EH (cell line): ENCODE data around the gene KRT84.

ENCODE experiments used
- DNase-seq: peaks from one replicate; pipeline ENCODE4 v3.0.0-alpha.2; 2015; ENCODE audit warnings: low read depth

KRT84 gene

GRCh38 chr12:52382854-52383253 lies 2.6 kb downstream of the KRT84 start:
- DNase-seq = no peak

DNA sequence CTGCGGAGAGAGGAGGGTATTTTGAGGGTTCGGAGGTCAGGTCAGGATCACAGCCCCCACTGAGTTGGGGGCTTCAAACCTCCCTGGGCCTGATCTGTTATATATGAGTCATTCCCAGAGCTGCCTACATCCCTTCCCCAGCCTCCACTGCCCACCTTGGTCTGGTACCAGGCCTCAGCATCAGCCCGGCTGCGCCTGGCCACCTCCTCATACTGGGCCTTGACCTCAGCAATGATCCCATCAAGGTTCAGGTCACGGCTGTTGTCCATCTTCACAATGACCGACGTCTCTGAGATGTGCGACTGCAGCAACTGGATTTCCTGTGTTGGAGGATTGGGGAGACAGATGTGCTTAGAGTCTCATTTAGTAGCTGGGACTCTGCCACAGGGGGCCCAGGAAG lies 4.2 kb downstream of the KRT84 start:
- DNase-seq = no peak

GRCh38 chr12:52380271-52380694 lies 5.2 kb downstream of the KRT84 start:
- peak; percentile 52 for DNase-seq

DNA sequence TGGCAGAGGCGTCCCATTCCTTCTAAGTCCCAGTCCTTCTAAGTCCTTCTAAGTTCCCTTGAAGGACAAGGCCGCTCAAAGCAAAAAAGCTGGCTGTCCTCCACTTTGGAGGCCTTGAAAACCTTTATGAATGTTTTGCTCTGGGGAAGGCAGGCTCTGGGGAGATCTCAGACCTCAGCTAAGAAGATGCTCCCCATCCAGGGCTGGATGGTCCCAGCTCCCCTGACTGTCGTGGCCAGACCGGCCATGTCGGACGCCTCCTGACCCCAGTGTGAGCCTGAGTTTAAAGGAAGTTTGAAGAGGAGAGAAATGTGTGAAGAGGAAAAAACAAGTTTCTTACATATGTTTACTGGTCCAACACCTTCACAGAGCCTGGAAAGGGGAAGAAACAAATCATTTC lies 5.9 kb downstream of the KRT84 start:
- no peak for DNase-seq

DNA sequence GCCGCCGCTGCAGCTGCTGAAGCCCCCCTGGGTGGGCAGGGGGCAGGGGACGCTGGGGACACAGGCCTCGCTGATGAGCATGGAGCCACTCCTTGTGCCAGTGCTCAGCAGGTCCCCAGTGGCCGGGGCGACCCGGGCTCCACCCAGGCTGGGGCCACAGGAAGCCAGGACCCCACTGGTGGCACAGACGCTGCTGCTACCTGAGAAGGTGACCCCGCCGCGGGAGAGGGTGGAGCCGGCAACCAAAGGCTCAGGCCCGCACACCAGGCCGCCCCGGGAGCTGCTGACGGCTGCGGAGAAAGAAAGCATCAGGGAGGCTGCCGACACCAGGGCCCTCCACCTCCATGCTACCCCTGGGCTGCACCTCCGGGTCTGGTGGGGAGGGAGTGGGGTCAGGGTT lies 7.4 kb downstream of the KRT84 start:
- no peak for DNase-seq

GRCh38 chr12:52377266-52377665 lies 8.2 kb downstream of the KRT84 start:
- DNase-seq = no peak

- peak; percentile 85 for DNase-seq
These were observed 13.0 kb downstream of the KRT84 start for GRCh38 chr12:52372216-52373154.

- no peak for DNase-seq
These were observed 13.7 kb downstream of the KRT84 start for GRCh38 chr12:52371716-52372115.

- peak; percentile 59 for DNase-seq
These were observed 14.4 kb downstream of the KRT84 start for GRCh38 chr12:52370926-52371608.

DNA sequence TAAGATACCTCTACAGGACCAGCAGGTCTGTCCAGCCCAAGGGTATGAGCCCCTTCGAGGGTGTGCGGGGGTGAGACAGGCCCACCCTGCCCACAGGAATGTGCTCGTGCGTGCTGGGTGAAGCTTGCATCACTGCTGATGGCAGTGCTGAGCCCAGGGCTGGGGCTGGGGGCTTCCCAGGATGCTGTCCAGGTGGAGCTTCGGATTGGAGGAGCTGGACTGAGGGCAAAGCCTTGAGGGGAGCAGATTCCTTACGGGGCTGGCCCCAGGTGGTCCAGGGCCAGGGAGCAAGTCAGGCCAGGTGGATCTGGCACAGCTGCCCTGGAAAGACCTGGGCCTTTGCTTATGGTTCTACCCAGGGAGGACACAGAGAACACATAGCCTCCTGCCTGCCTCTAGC lies 15.6 kb downstream of the KRT84 start:
- no peak for DNase-seq

DNA sequence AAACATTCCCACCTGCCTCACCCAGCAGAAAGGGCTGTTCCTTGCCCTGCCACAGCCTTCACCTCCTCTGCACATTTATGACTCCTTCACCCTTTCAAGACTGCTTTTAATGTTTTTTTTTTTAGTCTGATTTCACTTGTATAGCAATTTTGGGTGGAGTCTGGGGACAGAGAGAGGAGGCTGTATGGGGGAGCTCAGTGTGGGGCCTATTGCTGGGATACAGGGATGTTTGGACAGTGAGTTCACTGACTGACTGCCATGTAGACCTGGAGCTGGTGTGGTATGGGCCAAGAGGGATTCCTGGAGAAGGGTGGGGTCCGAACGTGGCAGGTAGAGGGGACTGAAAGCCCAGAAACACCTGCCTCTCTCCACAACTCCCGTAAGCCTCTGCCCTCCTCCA lies 16.2 kb downstream of the KRT84 start:
- no peak for DNase-seq

GRCh38 chr12:52368508-52368907 lies 16.9 kb downstream of the KRT84 start:
- DNase-seq = no peak

- DNase-seq = no peak
These were observed 17.6 kb downstream of the KRT84 start for GRCh38 chr12:52367876-52368275.

GRCh38 chr12:52366738-52367485 lies 18.5 kb downstream of the KRT84 start, which contains the start of gene KRT85:
Gene KRT85 (minus strand): TSS chr12:52367481. CDS start chr12:52367405, 76 bp downstream.
- no peak for DNase-seq

GRCh38 chr12:52364901-52365489 lies 20.5 kb downstream of the KRT84 start:
- DNase-seq = no peak

- no peak for DNase-seq
These were observed 21.4 kb downstream of the KRT84 start for GRCh38 chr12:52364061-52364460.

DNA sequence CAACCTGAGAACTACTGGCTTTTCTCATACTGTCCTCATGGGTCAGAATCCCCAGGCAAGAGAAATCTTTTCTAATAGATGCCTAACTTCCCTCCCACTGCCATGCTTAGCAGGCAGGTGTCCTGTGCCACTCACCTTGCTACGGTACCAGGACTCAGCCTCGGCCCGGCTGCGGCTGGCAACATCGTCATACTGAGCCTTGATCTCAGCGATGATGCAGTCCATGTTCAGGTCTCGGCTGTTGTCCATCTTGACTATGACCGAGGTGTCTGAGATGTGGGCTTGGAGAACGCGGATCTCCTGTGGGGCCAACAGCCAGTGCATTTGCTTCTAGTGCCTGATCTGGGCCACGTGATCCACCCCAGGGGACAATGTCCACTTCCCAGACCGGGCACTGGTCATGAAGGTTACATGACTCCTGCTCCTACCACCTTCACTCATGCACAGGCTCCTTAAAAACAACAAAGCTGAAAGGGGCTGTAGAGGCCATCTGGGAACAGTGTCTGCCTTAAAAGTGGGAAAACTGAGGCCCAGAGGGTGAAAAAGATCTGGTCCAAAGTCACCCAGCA lies 22.3 kb downstream of the KRT84 start:
- no peak for DNase-seq

DNA sequence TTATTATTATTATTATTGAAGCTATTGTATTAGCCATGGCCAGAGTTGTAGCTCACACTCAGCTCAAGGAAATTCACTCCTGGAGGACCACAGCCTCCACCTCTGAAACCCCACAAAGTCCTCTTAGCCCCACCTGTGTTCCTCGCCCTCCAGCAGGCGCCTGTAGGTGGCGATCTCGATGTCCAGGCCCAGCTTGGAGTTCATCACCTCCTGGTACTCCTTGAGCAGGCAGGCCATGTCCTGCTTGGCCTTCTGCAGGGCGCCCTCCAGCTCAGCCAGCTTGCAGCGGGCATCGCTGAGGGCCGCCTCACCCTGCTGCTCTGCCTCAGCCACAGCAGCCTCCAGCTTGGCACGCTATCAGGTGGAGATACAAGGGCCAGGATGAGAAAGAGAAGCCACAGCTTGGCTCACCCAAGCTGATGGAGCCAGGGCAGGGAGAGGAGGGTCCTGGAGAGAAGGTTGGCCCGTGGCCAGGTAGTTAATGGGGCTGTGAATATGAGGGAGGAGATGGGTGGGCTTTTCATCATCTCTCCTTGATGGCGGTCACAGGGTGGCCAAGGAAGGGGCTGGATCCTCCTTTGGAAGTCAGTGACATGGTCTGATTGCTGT lies 23.2 kb downstream of the KRT84 start:
- DNase-seq = no peak

- DNase-seq = no peak
These were observed 23.9 kb downstream of the KRT84 start for GRCh38 chr12:52361553-52361952.

DNA sequence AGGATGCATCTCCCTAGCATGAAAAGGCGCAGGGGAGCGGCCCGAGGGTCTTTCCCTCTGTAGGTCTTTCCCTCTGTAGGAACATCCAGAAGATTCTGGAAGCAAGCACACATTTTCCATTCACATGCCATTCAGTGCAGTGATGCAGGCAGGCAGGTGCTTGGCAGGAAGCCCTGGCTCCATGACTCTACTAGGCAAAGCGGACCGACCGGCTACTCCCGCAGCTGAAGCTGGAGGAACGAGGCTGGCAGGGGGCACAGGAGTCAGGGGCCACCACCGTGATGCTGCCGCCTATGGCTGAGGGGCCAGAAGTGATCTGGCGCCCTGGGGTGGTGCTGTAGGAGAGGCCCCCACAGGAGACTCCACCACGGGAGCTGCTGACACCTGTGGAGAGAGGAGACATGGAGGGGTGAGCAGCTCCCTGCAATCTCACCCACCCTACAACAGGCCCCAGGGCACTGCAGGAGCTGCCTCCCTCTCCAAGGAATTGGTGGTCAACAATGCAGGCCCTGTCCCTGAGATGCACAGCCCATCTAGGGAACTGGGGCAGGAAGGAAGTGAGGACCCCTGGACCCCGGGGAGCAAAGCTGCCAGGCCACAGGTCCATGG lies 24.7 kb downstream of the KRT84 start:
- no peak for DNase-seq

DNA sequence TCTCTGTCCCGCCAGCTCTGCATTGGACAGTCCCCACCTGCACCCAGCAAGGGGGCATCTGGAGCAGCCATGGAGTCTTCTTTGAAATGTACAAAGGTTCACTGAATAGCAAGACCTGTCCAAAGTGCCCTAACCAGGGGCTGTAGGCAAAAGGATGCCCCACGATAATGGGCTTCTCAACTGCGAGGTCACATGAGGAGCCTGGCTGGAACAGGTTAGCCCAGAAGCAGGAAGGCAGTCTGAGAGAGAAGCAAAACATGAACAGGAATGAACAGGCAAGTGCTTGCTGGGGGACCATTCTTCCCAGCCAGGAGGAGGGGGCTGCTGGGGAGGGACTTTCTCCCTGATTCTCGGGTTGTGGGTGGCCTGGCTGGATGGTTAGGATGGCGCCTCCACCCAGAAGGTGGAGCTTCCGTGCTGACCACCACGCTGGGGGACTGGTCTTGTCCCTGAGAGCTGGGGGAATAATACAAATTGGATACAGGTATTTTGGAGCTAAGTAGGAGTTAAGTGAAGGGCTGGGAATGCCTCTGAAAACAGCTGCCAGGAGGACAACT lies 25.3 kb downstream of the KRT84 start:
- no peak for DNase-seq
